ENCODE results near the gene SDR39U1.

SDR39U1 gene

GRCh38 chr14:24463017-24463883, 20.7 kb upstream of the SDR39U1 start:
- TF ChIP-seq REST (IDR thresholded peaks at IDR 0.05; ENCODE audit: insufficient read depth in 1 of 2, low read depth in 2 of 2, low read length in 2 of 2) (no peak), TAF1 (IDR thresholded peaks at IDR 0.05; ENCODE audit: borderline replicate concordance, insufficient read depth, low read length) (no peak), SIN3A (IDR thresholded peaks at IDR 0.05; ENCODE audit: borderline replicate concordance, insufficient read depth, low read length) (no peak), POLR2AphosphoS5 (IDR thresholded peaks at IDR 0.05; ENCODE audit: low read depth, low read length) (no peak)

- TF ChIP-seq POLR2AphosphoS5 (IDR thresholded peaks at IDR 0.05; ENCODE audit: low read depth, low read length) (no peak), FOXP2 (optimal IDR thresholded peaks at IDR 0.05; ENCODE audit: borderline replicate concordance, extremely low read depth, extremely low read length, insufficient read depth) (no peak), REST (IDR thresholded peaks at IDR 0.05; ENCODE audit: insufficient read depth in 1 of 2, low read depth in 2 of 2, low read length in 2 of 2) (no peak), TAF1 (IDR thresholded peaks at IDR 0.05; ENCODE audit: borderline replicate concordance, insufficient read depth, low read length) (no peak), SIN3A (IDR thresholded peaks at IDR 0.05; ENCODE audit: borderline replicate concordance, insufficient read depth, low read length) (no peak)
Observed at GRCh38 chr14:24461336-24461735, 18.8 kb upstream of the SDR39U1 start.

DNA sequence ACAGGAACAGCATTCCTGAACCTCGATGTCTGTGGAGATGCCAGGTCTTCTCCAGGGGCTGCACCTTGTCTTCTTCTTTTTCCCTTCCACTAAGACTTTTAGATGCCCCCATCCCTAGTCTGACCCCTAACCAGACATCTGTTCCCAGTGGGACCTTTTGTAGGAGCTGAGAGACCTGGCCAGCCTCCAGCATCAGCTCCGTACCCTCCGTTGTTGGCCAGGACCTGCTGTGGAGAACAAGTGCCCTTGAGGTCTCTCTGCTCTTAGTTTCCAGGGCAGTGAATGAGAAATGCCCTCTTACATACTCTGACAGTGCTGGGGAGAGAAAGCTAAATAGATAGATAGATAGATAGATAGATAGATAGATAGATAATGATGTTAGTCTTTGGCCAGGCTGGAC, 16.8 kb upstream of the SDR39U1 start:
- TF ChIP-seq REST (IDR thresholded peaks at IDR 0.05; ENCODE audit: insufficient read depth in 1 of 2, low read depth in 2 of 2, low read length in 2 of 2) (no peak), FOXP2 (optimal IDR thresholded peaks at IDR 0.05; ENCODE audit: borderline replicate concordance, extremely low read depth, extremely low read length, insufficient read depth) (no peak), SIN3A (IDR thresholded peaks at IDR 0.05; ENCODE audit: borderline replicate concordance, insufficient read depth, low read length) (no peak), TAF1 (IDR thresholded peaks at IDR 0.05; ENCODE audit: borderline replicate concordance, insufficient read depth, low read length) (no peak), POLR2AphosphoS5 (IDR thresholded peaks at IDR 0.05; ENCODE audit: low read depth, low read length) (no peak)

DNA sequence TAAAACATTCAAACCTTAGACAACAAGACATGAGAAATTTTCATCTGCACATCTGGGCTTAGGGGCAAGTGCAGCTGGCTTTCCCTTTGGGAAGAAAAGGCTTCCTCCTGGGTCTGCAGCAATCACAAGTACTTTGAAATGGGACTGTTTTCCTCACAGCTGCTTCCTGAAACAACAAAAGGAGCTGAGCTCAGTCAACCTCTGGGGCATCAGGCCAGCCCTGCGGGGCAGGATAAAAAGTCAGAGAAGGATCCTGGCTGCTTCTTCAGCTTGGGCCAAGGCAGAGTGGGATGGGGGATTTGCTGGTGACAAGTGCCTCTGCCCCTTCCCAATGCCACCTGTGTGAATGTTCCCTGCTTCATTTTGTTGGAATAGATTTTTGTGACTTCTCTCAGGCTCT, 16.2 kb upstream of the SDR39U1 start:
- TF ChIP-seq REST (IDR thresholded peaks at IDR 0.05; ENCODE audit: insufficient read depth in 1 of 2, low read depth in 2 of 2, low read length in 2 of 2) (no peak), TAF1 (IDR thresholded peaks at IDR 0.05; ENCODE audit: borderline replicate concordance, insufficient read depth, low read length) (no peak), FOXP2 (optimal IDR thresholded peaks at IDR 0.05; ENCODE audit: borderline replicate concordance, extremely low read depth, extremely low read length, insufficient read depth) (no peak), POLR2AphosphoS5 (IDR thresholded peaks at IDR 0.05; ENCODE audit: low read depth, low read length) (no peak), SIN3A (IDR thresholded peaks at IDR 0.05; ENCODE audit: borderline replicate concordance, insufficient read depth, low read length) (no peak)

Measured in PFSK-1 (cell line).